Activated naive CD4-positive, alpha-beta T cell treated with anti-CD3 and anti-CD28 coated beads, Interleukin-2, amount 50 U/mL, for 24 hours (primary cell): ENCODE data around the gene DHCR7.
"Not testable (repeated sequence)": the region's sequence is repeated elsewhere in the genome, so short reads cannot be mapped to it uniquely, and the experiment has no call there.

Experiments
- H3K27ac Mint-ChIP-seq: one replicate; pipeline ENCODE4 v1.8.0; 2021; ENCODE audit warnings: mild to moderate bottlenecking, mixed read lengths
- H3K27me3 Mint-ChIP-seq: one replicate; pipeline ENCODE4 v1.8.0; 2021; ENCODE audit warnings: mixed read lengths
- H3K36me3 Mint-ChIP-seq: one replicate; pipeline ENCODE4 v1.8.0; 2021; ENCODE audit warnings: mixed read lengths
- H3K4me1 Mint-ChIP-seq: one replicate; pipeline ENCODE4 v1.8.0; 2021; ENCODE audit warnings: mixed read lengths
- H3K4me3 Mint-ChIP-seq: one replicate; pipeline ENCODE4 v1.8.0; 2021; ENCODE audit warnings: mild to moderate bottlenecking, mixed read lengths
- H3K9me3 Mint-ChIP-seq: one replicate; pipeline ENCODE4 v1.8.0; 2021; ENCODE audit warnings: mixed read lengths

DHCR7 gene

DNA sequence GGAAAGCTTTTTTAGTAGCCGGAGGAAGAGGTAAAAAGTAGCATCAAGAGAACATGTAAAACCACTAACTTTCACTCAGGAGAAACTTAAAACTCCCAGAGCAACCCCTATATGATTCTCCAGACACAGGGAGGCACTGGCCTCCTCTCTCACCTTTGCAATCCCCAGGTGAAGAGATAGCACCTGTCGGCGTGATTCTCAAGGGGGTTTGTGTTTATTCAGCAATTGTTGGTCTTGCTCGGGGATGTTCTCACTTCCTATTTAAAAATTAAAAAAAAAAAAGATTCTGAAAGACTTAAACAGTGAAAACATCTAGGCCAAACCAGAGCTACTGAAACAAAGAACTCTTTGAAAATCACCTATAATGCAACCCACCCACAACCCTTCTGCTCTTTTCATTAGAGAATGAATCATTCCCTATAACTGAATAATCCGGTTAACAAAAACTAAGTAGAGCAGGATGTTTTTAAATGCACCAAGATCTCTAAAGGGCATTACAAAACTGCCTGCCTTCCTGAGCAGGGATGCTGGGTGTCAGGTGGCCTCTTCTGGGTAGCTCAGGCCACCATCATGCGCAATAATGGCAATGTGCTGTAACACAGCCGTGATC lies 24.9 kb downstream of the DHCR7 start:
- Mint-ChIP-seq H3K9me3 (no peaks in the 10 kb centered on the region), H3K4me3 (no peak overlapping the region), H3K36me3 (no peaks in the 10 kb centered on the region), H3K27me3 (no peaks in the 10 kb centered on the region), H3K27ac (no peak overlapping the region), H3K4me1 (no peaks in the 10 kb centered on the region)

DNA sequence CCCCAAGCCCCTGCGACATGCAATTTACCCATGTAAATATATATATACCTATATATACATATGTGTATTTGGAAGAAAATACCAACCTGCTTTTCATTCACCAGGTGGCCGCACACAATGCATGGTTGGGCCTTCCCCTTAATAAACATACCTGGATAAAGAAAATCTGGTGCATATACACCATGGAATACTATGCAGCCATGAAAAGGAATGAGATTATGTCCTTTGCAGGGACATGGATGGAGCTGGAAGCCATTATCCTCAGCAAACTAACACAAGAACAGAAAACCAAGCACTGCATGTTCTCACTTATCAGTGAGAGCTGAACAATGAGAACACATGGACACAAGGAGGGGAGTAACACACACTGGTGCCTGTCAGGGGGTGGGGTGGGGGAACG lies 25.9 kb downstream of the DHCR7 start:
- not testable (repeated sequence) for H3K27ac Mint-ChIP-seq, H3K36me3 Mint-ChIP-seq, H3K9me3 Mint-ChIP-seq, H3K27me3 Mint-ChIP-seq, H3K4me1 Mint-ChIP-seq
- peak overlapping the region; percentile 16 for H3K4me3 Mint-ChIP-seq

DNA sequence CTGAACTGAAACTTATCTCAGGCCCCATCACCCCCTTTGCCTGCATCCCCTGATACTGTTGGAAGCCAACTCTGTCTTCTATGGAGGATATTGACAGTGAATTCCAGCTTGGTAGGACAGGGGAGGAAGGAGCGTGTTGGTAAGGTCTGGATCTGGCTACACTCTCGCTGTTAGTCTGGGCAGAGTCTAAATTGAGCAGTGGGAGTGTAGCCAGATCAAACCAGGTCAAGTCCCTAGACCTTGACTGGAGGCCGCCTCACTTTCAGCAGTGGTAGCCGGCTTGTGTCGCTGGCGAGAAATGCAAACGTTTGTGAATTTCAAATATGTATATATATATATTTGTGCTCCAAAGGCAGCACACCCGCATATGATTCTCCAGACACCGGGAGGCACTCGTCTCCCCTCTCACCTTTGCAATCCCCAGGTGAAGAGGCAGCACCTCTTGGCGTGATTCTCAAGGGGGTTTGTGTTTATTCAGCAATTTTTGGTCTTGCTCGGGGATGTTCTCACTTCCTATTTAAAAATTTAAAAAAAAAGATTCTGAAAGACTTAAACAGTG lies 26.7 kb downstream of the DHCR7 start:
- no peak overlapping the region for H3K27ac Mint-ChIP-seq
- H3K4me1 Mint-ChIP-seq, result no peaks in the 10 kb centered on the region
- H3K27me3 Mint-ChIP-seq, result no peaks in the 10 kb centered on the region
- no peaks in the 10 kb centered on the region for H3K36me3 Mint-ChIP-seq
- H3K4me3 Mint-ChIP-seq, result no peak overlapping the region
- H3K9me3 Mint-ChIP-seq, result no peaks in the 10 kb centered on the region

DNA sequence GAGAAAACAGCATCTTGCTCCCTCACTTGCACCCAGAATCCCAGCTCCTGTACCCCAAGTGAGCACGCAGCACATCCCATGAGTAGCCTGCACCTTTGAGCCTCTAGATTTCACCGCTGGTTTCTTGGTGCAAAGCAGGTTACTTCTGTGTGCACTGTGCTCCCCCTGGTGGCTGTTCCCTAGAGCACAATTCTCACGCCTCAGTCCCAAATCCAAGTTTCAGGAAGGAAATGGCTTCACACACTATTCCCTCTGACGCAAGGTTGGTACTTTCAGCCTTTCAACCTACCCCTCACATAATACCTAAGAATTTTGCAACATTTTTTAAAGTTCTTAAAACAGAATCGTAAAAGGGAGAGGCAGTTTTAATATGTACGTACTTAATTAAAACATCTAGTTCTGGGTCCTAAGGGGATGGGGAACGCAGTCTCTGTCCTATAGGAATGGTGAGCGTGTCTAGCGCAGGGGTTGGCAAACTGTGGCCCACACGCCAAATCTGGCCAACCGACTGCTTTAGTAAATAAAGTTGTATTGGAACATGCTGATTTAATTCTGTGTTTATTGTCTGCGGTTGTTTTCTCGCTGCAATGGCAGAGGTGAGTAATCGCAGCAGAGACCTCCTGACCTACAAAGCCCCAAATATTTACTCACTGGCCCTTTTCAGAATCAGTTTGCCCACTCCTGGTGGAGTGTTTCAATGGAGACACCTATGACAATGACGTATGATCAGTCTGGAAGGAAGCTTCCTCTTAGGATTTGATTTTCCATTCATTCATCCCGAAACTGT lies 27.5 kb downstream of the DHCR7 start:
- no peaks in the 10 kb centered on the region for H3K4me1 Mint-ChIP-seq
- no peak overlapping the region for H3K4me3 Mint-ChIP-seq
- no peaks in the 10 kb centered on the region for H3K27me3 Mint-ChIP-seq
- no peaks in the 10 kb centered on the region for H3K36me3 Mint-ChIP-seq
- no peaks in the 10 kb centered on the region for H3K9me3 Mint-ChIP-seq
- no peak overlapping the region for H3K27ac Mint-ChIP-seq

DNA sequence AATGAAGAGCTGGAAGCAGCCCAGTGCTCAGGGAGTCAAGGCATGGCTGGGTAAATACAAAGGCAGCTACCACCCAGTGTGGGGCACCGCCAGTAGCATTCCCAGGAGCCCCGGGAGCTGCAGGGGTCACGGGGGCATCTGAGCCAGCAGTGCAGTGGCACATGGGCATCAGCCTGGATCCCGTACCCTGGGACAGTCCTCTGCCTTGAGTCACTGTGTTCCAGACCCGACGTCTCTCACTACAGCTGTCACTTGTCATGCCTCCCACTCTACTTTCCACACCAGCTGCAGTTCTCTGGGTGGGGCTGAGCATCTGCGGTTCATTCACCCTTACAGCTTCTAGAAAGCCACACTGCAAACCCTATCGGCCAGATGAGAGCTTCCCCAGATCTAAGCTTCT lies 29.6 kb downstream of the DHCR7 start:
- no peaks in the 10 kb centered on the region for H3K4me1 Mint-ChIP-seq
- H3K27ac Mint-ChIP-seq, result no peak overlapping the region
- H3K27me3 Mint-ChIP-seq, result peaks cover 1% of the 10 kb centered on the region
- H3K4me3 Mint-ChIP-seq, result no peak overlapping the region
- H3K9me3 Mint-ChIP-seq, result no peaks in the 10 kb centered on the region
- H3K36me3 Mint-ChIP-seq, result no peaks in the 10 kb centered on the region

DNA sequence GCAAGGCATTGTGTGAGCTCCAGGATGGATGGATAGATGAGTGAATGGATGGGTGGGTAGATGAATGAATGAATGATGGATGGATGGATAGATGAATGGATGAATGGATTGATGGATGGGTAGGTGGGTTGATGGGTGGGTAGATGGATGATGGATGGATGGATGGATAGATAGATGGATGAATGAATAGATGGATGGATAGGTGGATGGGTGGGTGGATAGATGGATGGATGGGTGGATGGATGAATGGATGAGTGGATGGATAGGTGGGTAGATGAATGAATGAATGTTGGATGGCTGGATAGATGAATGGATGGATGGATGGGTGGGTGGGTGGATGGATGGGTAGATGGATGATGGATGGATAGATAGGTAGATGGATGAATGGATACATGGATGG lies 33.5 kb downstream of the DHCR7 start:
- Mint-ChIP-seq H3K27me3 (peaks cover 1% of the 10 kb centered on the region), H3K9me3 (no peaks in the 10 kb centered on the region), H3K36me3 (no peaks in the 10 kb centered on the region), H3K4me3 (no peak overlapping the region), H3K27ac (no peak overlapping the region), H3K4me1 (no peaks in the 10 kb centered on the region)

DNA sequence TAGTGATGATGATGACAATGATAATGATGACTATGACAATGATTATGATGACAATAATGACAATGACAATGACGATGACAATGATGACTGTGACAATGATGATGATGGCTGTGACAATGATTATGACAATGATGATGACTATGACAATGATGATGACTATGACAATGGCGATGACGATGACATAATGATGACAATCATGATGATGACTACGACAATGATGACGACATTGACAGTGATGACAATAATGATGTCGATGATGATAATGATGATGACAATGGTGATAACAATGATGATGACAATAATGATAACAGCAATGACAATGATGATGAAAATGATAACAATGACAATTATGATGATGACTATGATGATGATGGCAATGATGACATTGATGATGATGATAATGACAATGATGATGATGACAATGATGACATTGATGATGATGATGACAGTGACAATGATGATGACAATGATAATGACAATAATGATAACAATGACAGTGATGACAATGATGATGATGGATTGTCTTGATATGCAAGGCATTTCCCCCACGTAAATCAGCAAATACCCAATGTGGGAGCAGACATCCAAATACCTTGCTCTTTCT lies 37.7 kb downstream of the DHCR7 start:
- Mint-ChIP-seq H3K27me3 (peaks cover 1% of the 10 kb centered on the region), H3K36me3 (no peaks in the 10 kb centered on the region), H3K4me1 (no peaks in the 10 kb centered on the region), H3K4me3 (no peak overlapping the region), H3K27ac (no peak overlapping the region), H3K9me3 (no peaks in the 10 kb centered on the region)

DNA sequence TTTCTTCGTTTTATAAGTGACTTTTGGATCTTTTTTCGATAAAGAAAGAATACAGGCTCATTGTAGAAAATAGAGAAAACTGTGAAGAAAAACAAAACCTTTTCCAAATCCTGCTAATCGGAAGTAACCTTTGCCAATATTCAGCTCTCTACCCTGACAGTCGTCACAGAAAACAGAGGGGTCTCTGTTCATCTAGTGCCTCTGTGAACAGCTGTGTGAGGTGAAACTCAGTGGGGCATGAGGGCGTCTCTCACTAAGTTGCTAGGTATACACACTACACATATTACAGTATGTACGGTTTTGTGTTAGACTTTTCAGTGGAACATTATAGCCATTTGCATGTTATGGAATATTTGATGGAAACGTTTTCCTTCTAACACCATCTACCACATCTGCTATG lies 39.4 kb downstream of the DHCR7 start:
- Mint-ChIP-seq H3K4me3 (no peak overlapping the region), H3K36me3 (no peaks in the 10 kb centered on the region), H3K27me3 (no peaks in the 10 kb centered on the region), H3K27ac (no peak overlapping the region), H3K9me3 (no peaks in the 10 kb centered on the region), H3K4me1 (no peaks in the 10 kb centered on the region)

DNA sequence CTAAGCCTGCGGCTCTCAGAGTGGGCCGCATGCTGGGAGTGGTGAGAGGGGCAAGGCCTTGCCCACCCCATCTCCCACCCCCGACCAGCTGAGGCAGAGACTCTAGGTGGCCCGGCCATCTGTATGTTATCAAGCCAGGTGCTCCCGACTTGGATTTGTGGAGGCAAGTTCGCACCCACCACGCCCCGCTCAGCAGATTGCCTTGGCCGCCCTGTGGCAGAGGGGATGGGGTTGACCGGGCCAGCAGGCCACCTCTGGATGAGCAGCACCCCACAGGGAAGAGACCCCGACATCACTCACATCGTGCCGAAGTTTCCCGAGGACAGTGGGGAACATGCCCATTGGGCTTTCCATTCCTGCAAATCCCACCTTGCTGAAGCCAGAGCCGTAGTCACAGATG lies 40.8 kb downstream of the DHCR7 start:
- H3K4me1 Mint-ChIP-seq, result no peaks in the 10 kb centered on the region

DNA sequence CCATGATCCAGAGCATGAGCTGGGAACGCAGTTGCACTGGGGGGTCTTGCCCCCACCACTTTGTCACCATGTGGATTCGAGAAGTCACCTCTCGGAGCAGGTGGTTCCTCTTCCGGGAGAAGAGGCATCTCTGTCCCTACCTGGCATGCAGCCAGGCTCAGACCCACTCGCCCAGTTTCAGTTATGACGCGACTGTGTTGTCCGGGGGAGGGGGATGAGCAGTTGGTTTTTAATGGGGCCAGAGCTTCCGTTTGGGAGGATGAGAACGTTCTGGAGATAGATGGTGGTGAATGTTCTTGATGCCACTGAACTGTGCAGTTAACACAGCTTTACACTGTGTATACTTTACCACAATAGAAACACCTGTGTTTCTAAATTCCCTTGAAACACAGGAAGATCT lies 41.5 kb downstream of the DHCR7 start:
- Mint-ChIP-seq H3K27me3 (no peaks in the 10 kb centered on the region), H3K36me3 (no peaks in the 10 kb centered on the region), H3K4me1 (no peaks in the 10 kb centered on the region), H3K9me3 (no peaks in the 10 kb centered on the region), H3K4me3 (no peak overlapping the region), H3K27ac (no peak overlapping the region)

More for the DNA sequence above, 40.8 kb downstream of the DHCR7 start:
- Mint-ChIP-seq H3K4me3 (no peak overlapping the region), H3K27me3 (no peaks in the 10 kb centered on the region), H3K9me3 (no peaks in the 10 kb centered on the region), H3K36me3 (no peaks in the 10 kb centered on the region), H3K27ac (no peak overlapping the region)

DNA sequence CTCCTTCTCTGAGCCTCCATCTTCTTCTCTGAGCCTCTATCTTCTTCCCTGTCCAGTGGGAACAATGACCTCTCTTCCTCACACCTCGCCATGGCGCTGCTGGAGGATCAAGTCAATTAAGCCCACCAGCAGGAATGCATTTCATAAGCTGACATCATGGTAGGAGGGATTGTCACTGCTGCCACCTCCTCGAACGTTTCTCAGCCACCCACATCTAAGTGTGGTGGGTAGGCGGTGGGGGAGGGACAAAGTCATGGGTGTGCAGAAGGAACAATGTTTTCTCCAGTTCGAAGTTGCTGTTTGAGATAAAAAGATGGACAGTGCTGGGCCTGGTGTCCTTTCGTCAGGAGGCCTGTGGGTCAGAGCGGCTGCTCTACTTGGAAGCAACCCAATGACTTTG lies 44.0 kb downstream of the DHCR7 start:
- no peaks in the 10 kb centered on the region for H3K9me3 Mint-ChIP-seq
- H3K27me3 Mint-ChIP-seq, result no peaks in the 10 kb centered on the region
- H3K27ac Mint-ChIP-seq, result no peak overlapping the region
- H3K4me3 Mint-ChIP-seq, result no peak overlapping the region
- H3K4me1 Mint-ChIP-seq, result no peaks in the 10 kb centered on the region
- no peaks in the 10 kb centered on the region for H3K36me3 Mint-ChIP-seq

DNA sequence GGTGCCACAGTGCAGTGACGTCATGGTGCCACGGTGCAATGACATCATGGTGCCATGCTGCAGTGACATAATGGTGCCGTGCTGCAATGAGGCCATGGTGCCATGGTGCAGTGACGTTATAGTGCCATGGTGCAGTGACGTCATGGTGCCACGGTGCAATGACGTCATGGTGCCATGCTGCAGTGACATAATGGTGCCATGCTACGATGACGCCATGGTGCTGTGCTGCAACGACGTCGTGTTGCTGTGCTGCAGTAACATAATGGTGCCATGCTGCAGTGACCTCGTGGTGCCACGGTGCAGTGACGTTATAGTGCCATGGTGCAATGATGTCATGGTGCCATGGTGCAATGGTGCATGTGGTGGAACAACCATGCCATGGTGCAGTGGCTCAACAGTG lies 45.3 kb downstream of the DHCR7 start:
- Mint-ChIP-seq H3K27ac (no peak overlapping the region), H3K9me3 (no peaks in the 10 kb centered on the region), H3K36me3 (no peaks in the 10 kb centered on the region), H3K27me3 (no peaks in the 10 kb centered on the region), H3K4me3 (no peak overlapping the region), H3K4me1 (no peaks in the 10 kb centered on the region)

DNA sequence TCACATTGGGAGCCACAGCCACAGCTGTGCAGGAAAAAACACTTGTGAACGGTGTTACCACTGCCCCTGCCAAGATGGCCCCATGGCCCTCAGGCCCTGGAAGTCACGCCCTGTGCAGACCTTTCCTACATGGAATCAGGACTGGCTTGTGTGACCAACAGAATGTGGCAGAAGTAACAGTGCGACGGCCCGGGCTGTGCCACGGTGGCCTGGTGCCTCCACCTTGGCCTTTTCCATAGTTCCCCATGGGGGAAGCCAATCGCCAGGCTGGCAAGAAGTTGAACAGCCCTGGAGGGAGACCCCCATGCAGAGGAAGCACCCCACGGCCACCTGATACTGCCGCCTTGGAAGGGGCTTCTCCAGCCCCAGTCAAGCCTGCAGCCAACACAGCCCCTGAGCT lies 48.0 kb downstream of the DHCR7 start:
- Mint-ChIP-seq H3K9me3 (no peaks in the 10 kb centered on the region), H3K27ac (no peak overlapping the region), H3K36me3 (no peaks in the 10 kb centered on the region), H3K4me3 (no peak overlapping the region), H3K27me3 (no peaks in the 10 kb centered on the region), H3K4me1 (no peaks in the 10 kb centered on the region)

DNA sequence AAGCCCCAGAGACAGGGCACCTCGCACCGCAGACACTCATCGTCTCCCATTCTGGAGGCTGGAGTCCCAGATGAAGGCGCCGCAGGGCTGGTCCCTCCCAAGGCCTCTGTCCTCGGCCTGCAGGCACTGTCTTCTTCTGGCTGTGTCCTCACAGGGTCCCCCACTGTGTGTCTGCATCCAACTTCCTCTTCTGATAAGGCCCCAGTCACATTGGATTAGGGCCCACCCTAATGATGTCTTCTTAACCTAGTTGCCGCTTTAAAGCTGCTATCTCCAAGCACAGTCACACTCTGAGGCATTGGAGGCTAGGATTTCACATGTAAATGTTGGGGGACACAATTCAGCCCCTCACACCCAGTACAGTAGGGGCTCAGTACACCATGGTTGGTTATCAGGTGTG lies 48.9 kb downstream of the DHCR7 start:
- Mint-ChIP-seq H3K9me3 (no peaks in the 10 kb centered on the region), H3K27ac (no peak overlapping the region), H3K4me3 (no peak overlapping the region), H3K4me1 (no peaks in the 10 kb centered on the region), H3K36me3 (no peaks in the 10 kb centered on the region), H3K27me3 (no peaks in the 10 kb centered on the region)

DNA sequence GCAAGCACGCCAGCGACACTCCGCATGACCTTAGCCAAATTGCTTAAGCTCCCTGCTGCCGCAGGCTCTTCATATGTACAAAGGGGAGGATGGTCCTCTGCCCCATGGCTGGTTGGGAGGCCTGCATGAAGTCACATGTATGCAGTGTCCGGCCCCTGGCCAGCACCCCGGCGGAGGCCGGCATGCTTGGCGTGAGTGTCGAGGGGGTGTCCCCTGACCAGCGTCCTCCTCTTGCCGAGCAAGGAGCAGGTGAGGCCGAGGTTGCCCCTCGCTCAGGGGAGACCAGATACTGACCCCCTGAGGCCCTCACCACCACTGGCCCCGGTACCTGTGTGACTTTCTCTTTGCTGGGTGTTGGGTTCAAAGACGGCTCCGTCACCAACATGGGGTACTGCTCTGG lies 50.2 kb downstream of the DHCR7 start:
- Mint-ChIP-seq H3K4me3 (no peak overlapping the region), H3K9me3 (no peaks in the 10 kb centered on the region), H3K36me3 (no peaks in the 10 kb centered on the region), H3K27me3 (no peaks in the 10 kb centered on the region), H3K4me1 (no peaks in the 10 kb centered on the region), H3K27ac (no peak overlapping the region)

DNA sequence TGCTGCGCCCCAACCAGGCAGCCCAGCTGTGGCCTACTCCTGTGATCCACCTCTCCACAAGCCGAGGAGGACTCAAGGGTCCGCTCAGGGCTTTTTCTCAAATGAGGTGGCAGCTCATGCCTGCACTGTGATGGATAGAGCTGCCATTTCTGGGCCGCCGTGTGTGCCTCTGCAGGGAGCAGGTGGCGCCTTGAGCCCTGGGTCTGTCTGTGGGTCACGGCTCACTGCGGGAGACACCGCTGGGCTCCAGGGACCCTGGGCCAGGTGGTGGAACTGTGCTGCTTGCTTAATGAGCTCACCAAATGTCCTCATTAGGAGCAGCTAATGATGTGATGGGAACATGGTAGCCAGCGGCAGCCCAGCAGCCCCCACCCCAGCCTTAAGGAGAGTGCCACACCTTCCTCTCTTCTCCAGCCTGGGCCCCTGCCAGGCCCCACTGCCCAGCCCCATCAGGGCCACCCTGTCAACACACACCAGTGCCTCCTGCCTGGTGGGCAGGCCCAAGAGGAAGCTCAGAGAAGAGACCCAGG lies 50.8 kb downstream of the DHCR7 start:
- no peaks in the 10 kb centered on the region for H3K27me3 Mint-ChIP-seq
- H3K4me1 Mint-ChIP-seq, result no peaks in the 10 kb centered on the region
- no peaks in the 10 kb centered on the region for H3K36me3 Mint-ChIP-seq
- no peaks in the 10 kb centered on the region for H3K9me3 Mint-ChIP-seq
- H3K27ac Mint-ChIP-seq, result no peak overlapping the region
- no peak overlapping the region for H3K4me3 Mint-ChIP-seq
